HCT116 (cell line): Measurements from ENCODE around the gene ADD1. TPM values are rescaled to one million over a fixed set of nuclear protein-coding genes. Genes with fewer than 3 reads are reported as not detected.

ENCODE experiments used
- ATAC-seq: fragments of 200-7000 bp; cut with Tn5 transposase; 2 replicates; pipeline ENCODE4 v1.9.1; 2020; ENCODE audit warnings: mild to moderate bottlenecking, moderate library complexity
- BruUV-seq: library from RNA; stranded (reverse); fragments of 400-500 nt; replicated peaks from 2 replicates; lab custom pipeline; 2021; lab: Mats Ljungman, UMichigan
- CTCF ChIA-PET: fragments of 300-600 bp; sonication (Branson Sonifier 250); formaldehyde crosslinking; loops from one replicate; lab custom pipeline; 2021; ENCODE audit warnings: antibody characterized with exemption; lab: Charles Lee
- POLR2A ChIA-PET: fragments of 300-600, 350-600 bp; sonication (Branson Sonifier 250); formaldehyde crosslinking; loops from one replicate; lab custom pipeline; 2021; ENCODE audit warnings: antibody characterized with exemption; lab: Charles Lee
- RAD21 ChIA-PET, 2 experiments: fragments of 300-600 bp; sonication (Branson Sonifier 250); formaldehyde crosslinking; loops; one replicate each; lab custom pipeline; 2023; ENCODE audit warnings: low total read pairs in 2 of 2; ENCODE audit not compliant: uncharacterized antibody in 2 of 2, unreplicated experiment in 2 of 2, low non-redundant PET in 1 of 2; lab: Charles Lee
- DNase-seq: peaks from one replicate; pipeline ENCODE4 v3.0.0-alpha.2; 2010; ENCODE audit warnings: low read depth, low spot score
- H2AFZ ChIP-seq: fragments of 200-600 bp; shearing (Covaris generic), sonication (generic); 2 replicates; pipeline ENCODE4 v1.6.1; 2017; ENCODE audit warnings: low read depth, mixed run types, mixed read lengths, antibody characterized with exemption, low read length; ENCODE audit not compliant: poor library complexity, severe bottlenecking
- H3K27ac ChIP-seq: 2 replicates; pipeline ENCODE4 v1.5.1; 2012; ENCODE audit warnings: low read depth, low read length
- H3K27me3 ChIP-seq: fragments of 200-600 bp; sonication (generic); 2 replicates; pipeline ENCODE4 v1.6.1; 2016; ENCODE audit warnings: mixed run types, low read length, mixed read lengths; ENCODE audit not compliant: insufficient read depth
- H3K36me3 ChIP-seq, 2 experiments: fragments of 200-500 bp in 1 of 2; fragments of 200-600 bp in 1 of 2; sonication (Bioruptor generic) in 1 of 2; sonication (generic) in 1 of 2; 2 replicates each; pipeline versions ENCODE4 v1.5.1 to v1.6.1; 2014 to 2016; ENCODE audit warnings: low read length in 2 of 2, inconsistent platforms in 1 of 2, mixed read lengths in 1 of 2, mixed run types in 1 of 2; ENCODE audit not compliant: insufficient read depth in 2 of 2, control insufficient read depth in 1 of 2
- H3K4me1 ChIP-seq, 2 experiments: fragments of 200-600 bp in 1 of 2; sonication (generic) in 1 of 2; 2 replicates each; pipeline versions ENCODE4 v1.5.1 to v1.6.1; 2012 to 2017; ENCODE audit warnings: low read length in 2 of 2, inconsistent platforms in 1 of 2, mild to moderate bottlenecking in 1 of 2, mixed read lengths in 1 of 2, mixed run types in 1 of 2, moderate library complexity in 1 of 2; ENCODE audit not compliant: insufficient read depth in 2 of 2, control insufficient read depth in 1 of 2
- H3K4me2 ChIP-seq: fragments of 200-600 bp; sonication (generic); 2 replicates; pipeline ENCODE4 v1.6.1; 2017; ENCODE audit warnings: mixed run types, low read length, mixed read lengths
- H3K4me3 ChIP-seq, 2 experiments: fragments of 200-600 bp in 1 of 2; sonication (generic) in 1 of 2; replicated peaks in 1 of 2; 2 replicates each; pipeline ENCODE4 v1.5.1; 2011 to 2016; ENCODE audit warnings: low read length in 2 of 2, control low read depth in 1 of 2, low read depth in 1 of 2, mild to moderate bottlenecking in 1 of 2, mixed read lengths in 1 of 2, mixed run types in 1 of 2
- H3K79me2 ChIP-seq: fragments of 200-600 bp; sonication (generic); 2 replicates; pipeline ENCODE4 v1.6.1; 2017; ENCODE audit warnings: mild to moderate bottlenecking, mixed run types, low read length, moderate library complexity, mixed read lengths; ENCODE audit not compliant: insufficient read depth
- H3K9ac ChIP-seq: fragments of 200-600 bp; sonication (generic); 2 replicates; pipeline ENCODE4 v1.6.1; 2016; ENCODE audit warnings: low read length, mixed read lengths
- H3K9me2 ChIP-seq: fragments of 200-600 bp; sonication (generic), shearing (Covaris generic); 2 replicates; pipeline ENCODE4 v1.6.1; 2017; ENCODE audit warnings: mixed run types, mild to moderate bottlenecking, moderate library complexity; ENCODE audit not compliant: insufficient read depth
- H3K9me3 ChIP-seq, 2 experiments: fragments of 200-500 bp in 1 of 2; fragments of 200-600 bp in 1 of 2; sonication (Bioruptor generic) in 1 of 2; sonication (generic) in 1 of 2; 2 replicates each; pipeline ENCODE4 v1.6.1; 2014 to 2017; ENCODE audit warnings: low read length in 2 of 2, mixed read lengths in 2 of 2, inconsistent platforms in 1 of 2, low read depth in 1 of 2, mild to moderate bottlenecking in 1 of 2, mixed run types in 1 of 2, moderate library complexity in 1 of 2; ENCODE audit not compliant: control insufficient read depth in 1 of 2, insufficient read depth in 1 of 2
- H4K20me1 ChIP-seq: fragments of 200-600 bp; sonication (generic), shearing (Covaris generic); 2 replicates; pipeline ENCODE4 v1.6.1; 2017; ENCODE audit warnings: mixed run types, mild to moderate bottlenecking, moderate library complexity; ENCODE audit not compliant: insufficient read depth
- CBX3 ChIP-seq: IDR thresholded peaks from 2 replicates; pipeline ENCODE4 v1.6.1; 2012; ENCODE audit warnings: low read depth
- EGR1 ChIP-seq: IDR thresholded peaks from 2 replicates; pipeline ENCODE4 v1.6.1; 2012; ENCODE audit warnings: low read depth
- ELF1 ChIP-seq: IDR thresholded peaks from 2 replicates; pipeline ENCODE4 v1.6.1; 2012; ENCODE audit warnings: low read depth, borderline replicate concordance
- EZH2 ChIP-seq: fragments of 200-600 bp; sonication (generic); IDR thresholded peaks from 2 replicates; pipeline ENCODE4 v1.6.1; 2017; ENCODE audit warnings: antibody characterized with exemption, mixed run types
- FOSL1 ChIP-seq: IDR thresholded peaks from 2 replicates; pipeline ENCODE4 v1.6.1; 2012; ENCODE audit warnings: low read depth
- JUND ChIP-seq: IDR thresholded peaks from 2 replicates; pipeline ENCODE4 v1.6.1; 2012
- POLR2A ChIP-seq: IDR thresholded peaks from 2 replicates; pipeline ENCODE4 v1.7.0; 2011; ENCODE audit warnings: borderline replicate concordance; ENCODE audit not compliant: insufficient read depth, insufficient read length; ENCODE audit errors: extremely low read depth
- POLR2AphosphoS5 ChIP-seq: IDR thresholded peaks from 2 replicates; pipeline ENCODE4 v1.6.1; 2011; ENCODE audit warnings: mild to moderate bottlenecking, low read depth, low read length, moderate library complexity
- RAD21 ChIP-seq: IDR thresholded peaks from 2 replicates; pipeline ENCODE4 v1.6.1; 2012; ENCODE audit warnings: low read depth, mild to moderate bottlenecking
- SIN3A ChIP-seq: IDR thresholded peaks from 2 replicates; pipeline ENCODE4 v1.6.1; 2012; ENCODE audit warnings: low read depth
- SP1 ChIP-seq: IDR thresholded peaks from 2 replicates; pipeline ENCODE4 v1.6.1; 2012; ENCODE audit warnings: low read depth
- SRF ChIP-seq: IDR thresholded peaks from 2 replicates; pipeline ENCODE4 v1.6.1; 2012; ENCODE audit warnings: low read depth
- TCF7L2 ChIP-seq: IDR thresholded peaks from 2 replicates; pipeline ENCODE4 v1.7.0; 2011; ENCODE audit warnings: borderline replicate concordance, inconsistent platforms; ENCODE audit not compliant: insufficient read depth, insufficient read length; ENCODE audit errors: extremely low read depth
- YY1 ChIP-seq: IDR thresholded peaks from 2 replicates; pipeline ENCODE4 v1.6.1; 2011; ENCODE audit warnings: low read length, low read depth, moderate library complexity, mild to moderate bottlenecking; ENCODE audit not compliant: insufficient replicate concordance; ENCODE audit errors: extremely low read depth
- ZFX ChIP-seq: fragments of 450-650 bp; IDR thresholded peaks from 2 replicates; pipeline ENCODE4 v1.6.1; 2017
- ZNF274 ChIP-seq: fragments of 200-500 bp; sonication (Bioruptor generic); IDR thresholded peaks from 2 replicates; pipeline ENCODE4 v1.6.1; 2014; ENCODE audit warnings: mild to moderate bottlenecking, low read depth, low read length, inconsistent platforms
- intact Hi-C: fragments of 100-400 bp; cut with micrococcal nuclease; formaldehyde crosslinking; loops from 2 replicates; pipeline ENCODE4 v1.10.0; 2022
- total RNA-seq: library from RNA; stranded (reverse); gene quantifications from one replicate; pipeline ENCODE4 v1.2.1, GENCODE V29; 2021; ENCODE audit not compliant: unreplicated experiment
- TF ChIP-seq, protein P1 (sequence below): IDR thresholded peaks from 2 replicates; pipeline ENCODE4 v1.6.1; 2012
- TF ChIP-seq, protein P2 (sequence below): IDR thresholded peaks from 2 replicates; pipeline ENCODE4 v1.6.1; 2012
- TF ChIP-seq, protein P3 (sequence below): IDR thresholded peaks from 2 replicates; pipeline ENCODE4 v1.6.1; 2011; ENCODE audit warnings: mild to moderate bottlenecking, low read length, moderate library complexity; ENCODE audit not compliant: insufficient replicate concordance; ENCODE audit errors: extremely low read depth

ADD1 gene
- total RNA-seq, 1 experiment from 2014 or later, result 139 TPM

DNA sequence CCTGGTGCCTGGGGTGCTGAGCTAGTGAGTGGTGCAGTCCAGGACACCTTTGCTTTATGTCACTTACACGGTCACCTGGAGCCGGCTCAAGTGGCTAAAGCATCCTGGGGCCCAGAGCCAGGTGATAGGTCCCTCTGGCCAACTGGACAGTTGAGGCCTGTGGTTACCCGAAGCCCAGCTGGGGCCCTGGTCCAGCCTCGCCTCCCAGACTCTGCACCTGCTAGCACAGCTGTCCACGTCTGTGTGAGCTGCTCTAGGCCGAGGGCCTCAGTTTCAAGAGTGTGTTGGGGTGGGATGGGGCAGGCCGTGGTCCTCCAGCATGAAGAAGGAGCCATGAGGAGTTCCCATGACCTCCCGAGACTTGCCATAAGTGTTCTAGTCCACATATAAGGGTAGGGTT, 7.7 kb upstream of the ADD1 start:
- POLR2A ChIA-PET, result no interaction called here
- H3K79me2 ChIP-seq, result no peaks in the 10 kb centered on the region
- RAD21 ChIA-PET, result no interaction called here
- H3K4me2 ChIP-seq, result no peak overlapping the region
- H3K9ac ChIP-seq, result no peak overlapping the region
- intact Hi-C loops, result no loop called here
- CTCF ChIA-PET, result no interaction called here
- no peaks in the 10 kb centered on the region; the same call in 1 of the 2 replicates for H4K20me1 ChIP-seq
- DNase-seq (no peak), ATAC-seq (no peak)
- no peaks in the 10 kb centered on the region for H3K9me3 ChIP-seq
- H3K4me3 ChIP-seq, result no peak overlapping the region
- no TSS peak for BruUV-seq
- no peak for TF ChIP-seq SIN3A
- TF ChIP-seq FOSL1, result no peak
- no peak for TF ChIP-seq EGR1
- TF ChIP-seq TCF7L2, result no peak
- TF ChIP-seq CBX3, result no peak
- TF ChIP-seq SP1, result no peak
- no peak for TF ChIP-seq ZFX
- no peak for TF ChIP-seq EZH2
- TF ChIP-seq JUND, result no peak
- TF ChIP-seq, protein P1, sequence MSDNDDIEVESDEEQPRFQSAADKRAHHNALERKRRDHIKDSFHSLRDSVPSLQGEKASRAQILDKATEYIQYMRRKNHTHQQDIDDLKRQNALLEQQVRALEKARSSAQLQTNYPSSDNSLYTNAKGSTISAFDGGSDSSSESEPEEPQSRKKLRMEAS, result no peak
- no peak for TF ChIP-seq ELF1
- TF ChIP-seq SRF, result no peak
- no peak for TF ChIP-seq POLR2AphosphoS5
- no peak for TF ChIP-seq RAD21
- TF ChIP-seq, protein P2, sequence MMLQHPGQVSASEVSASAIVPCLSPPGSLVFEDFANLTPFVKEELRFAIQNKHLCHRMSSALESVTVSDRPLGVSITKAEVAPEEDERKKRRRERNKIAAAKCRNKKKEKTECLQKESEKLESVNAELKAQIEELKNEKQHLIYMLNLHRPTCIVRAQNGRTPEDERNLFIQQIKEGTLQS, result no peak
- TF ChIP-seq YY1, result no peak
- TF ChIP-seq, protein P3, sequence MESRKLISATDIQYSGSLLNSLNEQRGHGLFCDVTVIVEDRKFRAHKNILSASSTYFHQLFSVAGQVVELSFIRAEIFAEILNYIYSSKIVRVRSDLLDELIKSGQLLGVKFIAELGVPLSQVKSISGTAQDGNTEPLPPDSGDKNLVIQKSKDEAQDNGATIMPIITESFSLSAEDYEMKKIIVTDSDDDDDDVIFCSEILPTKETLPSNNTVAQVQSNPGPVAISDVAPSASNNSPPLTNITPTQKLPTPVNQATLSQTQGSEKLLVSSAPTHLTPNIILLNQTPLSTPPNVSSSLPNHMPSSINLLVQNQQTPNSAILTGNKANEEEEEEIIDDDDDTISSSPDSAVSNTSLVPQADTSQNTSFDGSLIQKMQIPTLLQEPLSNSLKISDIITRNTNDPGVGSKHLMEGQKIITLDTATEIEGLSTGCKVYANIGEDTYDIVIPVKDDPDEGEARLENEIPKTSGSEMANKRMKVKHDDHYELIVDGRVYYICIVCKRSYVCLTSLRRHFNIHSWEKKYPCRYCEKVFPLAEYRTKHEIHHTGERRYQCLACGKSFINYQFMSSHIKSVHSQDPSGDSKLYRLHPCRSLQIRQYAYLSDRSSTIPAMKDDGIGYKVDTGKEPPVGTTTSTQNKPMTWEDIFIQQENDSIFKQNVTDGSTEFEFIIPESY, result no peak
- no peak for TF ChIP-seq ZNF274
- TF ChIP-seq POLR2A, result no peak
- no peak overlapping the region for H2AFZ ChIP-seq
- no peaks in the 10 kb centered on the region for H3K27me3 ChIP-seq
- H3K27ac ChIP-seq, result no peak overlapping the region
- H3K4me1 ChIP-seq, result no peaks in the 10 kb centered on the region
- H3K36me3 ChIP-seq, result peaks cover 0 to 8% of the 10 kb centered on the region in 2 experiments; a peak in 2 of 4 replicates
- H3K9me2 ChIP-seq, result peaks cover 4% of the 10 kb centered on the region; the same call in 1 of the 2 replicates
